Gastrocnemius medialis (tissue), 4 donors: ENCODE results near the gene NPHS1.

ENCODE experiments used
- POLR2A ChIP-seq, 2 donors: fragments of 450-650 bp; IDR thresholded peaks; one replicate each; pipeline ENCODE4 v1.6.1; 2017; ENCODE audit warnings: antibody characterized with exemption in 2 of 2, mild to moderate bottlenecking in 2 of 2, moderate library complexity in 2 of 2
- TF ChIP-seq, protein P1 (sequence below), 5 experiments: fragments of 450-650 bp in 3 of 5; fragments of 200-600 bp in 2 of 5; sonication (generic) in 2 of 5; IDR thresholded peaks in 4 of 5; conservative IDR thresholded peaks in 1 of 5; 1 replicate in 4 of 5; 2 replicates in 1 of 5; pipeline ENCODE4 v1.5.1; 2016 to 2019; ENCODE audit warnings: antibody characterized with exemption in 5 of 5, mild to moderate bottlenecking in 3 of 5, moderate library complexity in 3 of 5

GRCh38 chr19:35879068-35879467, 26.8 kb upstream of the NPHS1 start:
- TF ChIP-seq POLR2A (IDR thresholded peaks at IDR 0.05): no peak
- TF ChIP-seq, protein P1, sequence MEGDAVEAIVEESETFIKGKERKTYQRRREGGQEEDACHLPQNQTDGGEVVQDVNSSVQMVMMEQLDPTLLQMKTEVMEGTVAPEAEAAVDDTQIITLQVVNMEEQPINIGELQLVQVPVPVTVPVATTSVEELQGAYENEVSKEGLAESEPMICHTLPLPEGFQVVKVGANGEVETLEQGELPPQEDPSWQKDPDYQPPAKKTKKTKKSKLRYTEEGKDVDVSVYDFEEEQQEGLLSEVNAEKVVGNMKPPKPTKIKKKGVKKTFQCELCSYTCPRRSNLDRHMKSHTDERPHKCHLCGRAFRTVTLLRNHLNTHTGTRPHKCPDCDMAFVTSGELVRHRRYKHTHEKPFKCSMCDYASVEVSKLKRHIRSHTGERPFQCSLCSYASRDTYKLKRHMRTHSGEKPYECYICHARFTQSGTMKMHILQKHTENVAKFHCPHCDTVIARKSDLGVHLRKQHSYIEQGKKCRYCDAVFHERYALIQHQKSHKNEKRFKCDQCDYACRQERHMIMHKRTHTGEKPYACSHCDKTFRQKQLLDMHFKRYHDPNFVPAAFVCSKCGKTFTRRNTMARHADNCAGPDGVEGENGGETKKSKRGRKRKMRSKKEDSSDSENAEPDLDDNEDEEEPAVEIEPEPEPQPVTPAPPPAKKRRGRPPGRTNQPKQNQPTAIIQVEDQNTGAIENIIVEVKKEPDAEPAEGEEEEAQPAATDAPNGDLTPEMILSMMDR (IDR thresholded peaks at IDR 0.05 in 4 of 5, conservative IDR thresholded peaks at IDR 0.05 in 1 of 5): no peak
